Measurements from ENCODE around the gene MEDAG.

DNA sequence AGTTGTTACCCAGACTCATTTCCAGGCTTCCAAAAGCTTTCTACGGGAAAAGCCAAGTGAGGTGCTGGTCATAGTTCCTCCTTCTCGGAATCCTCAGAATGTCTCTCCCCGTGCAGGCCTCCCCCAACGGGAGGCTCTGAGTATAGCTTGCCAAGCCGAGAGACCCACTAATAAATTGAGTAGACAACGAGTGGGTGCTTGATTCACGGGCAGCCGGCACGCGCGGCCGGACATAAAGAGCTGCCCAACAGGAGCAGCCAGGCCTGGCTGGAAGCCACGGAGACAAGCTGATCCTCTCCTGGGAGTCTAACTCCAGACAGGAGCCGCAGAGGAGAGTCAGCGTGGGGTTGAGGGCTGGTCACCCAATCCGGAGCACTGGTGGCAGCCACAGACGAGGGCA, 43.4 kb upstream of the MEDAG start:
- no peak for TF ChIP-seq POLR2AphosphoS5 (IDR thresholded peaks at IDR 0.05)
- TF ChIP-seq, protein P1, sequence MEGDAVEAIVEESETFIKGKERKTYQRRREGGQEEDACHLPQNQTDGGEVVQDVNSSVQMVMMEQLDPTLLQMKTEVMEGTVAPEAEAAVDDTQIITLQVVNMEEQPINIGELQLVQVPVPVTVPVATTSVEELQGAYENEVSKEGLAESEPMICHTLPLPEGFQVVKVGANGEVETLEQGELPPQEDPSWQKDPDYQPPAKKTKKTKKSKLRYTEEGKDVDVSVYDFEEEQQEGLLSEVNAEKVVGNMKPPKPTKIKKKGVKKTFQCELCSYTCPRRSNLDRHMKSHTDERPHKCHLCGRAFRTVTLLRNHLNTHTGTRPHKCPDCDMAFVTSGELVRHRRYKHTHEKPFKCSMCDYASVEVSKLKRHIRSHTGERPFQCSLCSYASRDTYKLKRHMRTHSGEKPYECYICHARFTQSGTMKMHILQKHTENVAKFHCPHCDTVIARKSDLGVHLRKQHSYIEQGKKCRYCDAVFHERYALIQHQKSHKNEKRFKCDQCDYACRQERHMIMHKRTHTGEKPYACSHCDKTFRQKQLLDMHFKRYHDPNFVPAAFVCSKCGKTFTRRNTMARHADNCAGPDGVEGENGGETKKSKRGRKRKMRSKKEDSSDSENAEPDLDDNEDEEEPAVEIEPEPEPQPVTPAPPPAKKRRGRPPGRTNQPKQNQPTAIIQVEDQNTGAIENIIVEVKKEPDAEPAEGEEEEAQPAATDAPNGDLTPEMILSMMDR (IDR thresholded peaks at IDR 0.05 in 8 of 11, conservative IDR thresholded peaks at IDR 0.05 in 3 of 11): no peak
